Tibial nerve (tissue), 3 donors: Measurements from ENCODE around the gene SLC7A6.

Source experiments
- CTCF ChIP-seq, 5 experiments: fragments of 200-600 bp in 3 of 5; fragments of 450-650 bp in 2 of 5; sonication (generic) in 3 of 5; IDR thresholded peaks; one replicate each; pipeline ENCODE4 v1.5.1; 2016 to 2019; ENCODE audit warnings: antibody characterized with exemption in 5 of 5, mild to moderate bottlenecking in 3 of 5, moderate library complexity in 2 of 5
- POLR2A ChIP-seq, 2 donors: fragments of 450-650 bp; IDR thresholded peaks; one replicate each; pipeline ENCODE4 v1.6.1; 2017; ENCODE audit warnings: antibody characterized with exemption in 2 of 2, mild to moderate bottlenecking in 2 of 2, moderate library complexity in 2 of 2

GRCh38 chr16:68230956-68231355 is 33.4 kb upstream of the SLC7A6 start:
- TF ChIP-seq POLR2A (IDR thresholded peaks at IDR 0.05) (no peak), CTCF (IDR thresholded peaks at IDR 0.05) (no peak)
